ENCODE data around the gene JMJD8.

JMJD8 gene

GRCh38 chr16:642189-643049 is 41.7 kb downstream of the JMJD8 start:
- in situ Hi-C loops (cut with MboI; ENCODE audit: low sequenced_read_pairs, unreplicated experiment) = no loop called here
- peak; percentile 74 for DNase-seq (ENCODE audit: low spot score)
- no peak for TF ChIP-seq CTCF (IDR thresholded peaks at IDR 0.05; ENCODE audit: borderline replicate concordance, control extremely low read depth, extremely low read depth, insufficient read depth, missing control alignments)

- DNase-seq (ENCODE audit: low spot score) = peak; percentile 94
- in situ Hi-C loops (cut with MboI; ENCODE audit: low sequenced_read_pairs, unreplicated experiment) = no loop called here
- no peak for TF ChIP-seq CTCF (IDR thresholded peaks at IDR 0.05; ENCODE audit: borderline replicate concordance, control extremely low read depth, extremely low read depth, insufficient read depth, missing control alignments)
Observed at GRCh38 chr16:641326-642188, 42.6 kb downstream of the JMJD8 start, which contains the start of gene MCRIP2. Gene MCRIP2 (plus strand): TSS chr16:641828. CDS start chr16:641992, 164 bp downstream.

GRCh38 chr16:640614-641013 is 43.5 kb downstream of the JMJD8 start:
- TF ChIP-seq CTCF (IDR thresholded peaks at IDR 0.05; ENCODE audit: borderline replicate concordance, control extremely low read depth, extremely low read depth, insufficient read depth, missing control alignments) = no peak
- no peak for DNase-seq (ENCODE audit: low spot score)
- in situ Hi-C loops (cut with MboI; ENCODE audit: low sequenced_read_pairs, unreplicated experiment) = no loop called here

- in situ Hi-C loops (cut with MboI; ENCODE audit: low sequenced_read_pairs, unreplicated experiment) = no loop called here
- TF ChIP-seq CTCF (IDR thresholded peaks at IDR 0.05; ENCODE audit: borderline replicate concordance, control extremely low read depth, extremely low read depth, insufficient read depth, missing control alignments) = no peak
- no peak for DNase-seq (ENCODE audit: low spot score)
Observed at GRCh38 chr16:638836-639235, 45.3 kb downstream of the JMJD8 start.

GRCh38 chr16:638034-638543 is 46.0 kb downstream of the JMJD8 start:
- DNase-seq (ENCODE audit: low spot score) = no peak
- no peak for TF ChIP-seq CTCF (IDR thresholded peaks at IDR 0.05; ENCODE audit: borderline replicate concordance, control extremely low read depth, extremely low read depth, insufficient read depth, missing control alignments)

More at GRCh38 chr16:638034-638543, 46.0 kb downstream of the JMJD8 start:
- in situ Hi-C loops (cut with MboI; ENCODE audit: low sequenced_read_pairs, unreplicated experiment) = no loop called here

Data from GM13976 (cell line).